KG1 (cell line): ENCODE measurements around the gene IFIH1.

Source experiments
- DNase-seq: peaks from one replicate; lab custom pipeline; 2025; lab: John Stamatoyannopoulos, UW

Gene IFIH1

GRCh38 chr2:162257425-162257824, 61.1 kb downstream of the IFIH1 start:
- DNase-seq, result no peak

GRCh38 chr2:162256591-162256991, 61.9 kb downstream of the IFIH1 start:
- no peak for DNase-seq

- DNase-seq, result no peak
Observed at GRCh38 chr2:162254236-162254871, 64.1 kb downstream of the IFIH1 start.

GRCh38 chr2:162253435-162253834, 65.0 kb downstream of the IFIH1 start:
- DNase-seq, result no peak

- no peak for DNase-seq
Observed at GRCh38 chr2:162252153-162252552, 66.3 kb downstream of the IFIH1 start.

GRCh38 chr2:162245781-162246180, 72.7 kb downstream of the IFIH1 start:
- DNase-seq, result no peak

GRCh38 chr2:162245061-162245460, 73.4 kb downstream of the IFIH1 start:
- DNase-seq, result no peak

- DNase-seq, result no peak
Observed at GRCh38 chr2:162244541-162245031, 73.9 kb downstream of the IFIH1 start.

GRCh38 chr2:162243715-162244114, 74.8 kb downstream of the IFIH1 start:
- DNase-seq, result no peak

- no peak for DNase-seq
Observed at GRCh38 chr2:162243294-162243693, 75.2 kb downstream of the IFIH1 start, which contains the start of gene FAP. FAP (minus strand) TSS chr2:162243445; CDS start chr2:162243327, 118 bp downstream.

GRCh38 chr2:162242586-162243280, 75.8 kb downstream of the IFIH1 start:
- no peak for DNase-seq

GRCh38 chr2:162241571-162241970, 76.9 kb downstream of the IFIH1 start:
- no peak for DNase-seq

- no peak for DNase-seq
Observed at GRCh38 chr2:162234620-162235462, 83.6 kb downstream of the IFIH1 start.

GRCh38 chr2:162233197-162233596, 85.3 kb downstream of the IFIH1 start:
- no peak for DNase-seq

GRCh38 chr2:162232671-162233070, 85.8 kb downstream of the IFIH1 start:
- DNase-seq, result no peak

GRCh38 chr2:162232027-162232426, 86.5 kb downstream of the IFIH1 start:
- DNase-seq, result no peak

GRCh38 chr2:162230761-162231160, 87.7 kb downstream of the IFIH1 start:
- no peak for DNase-seq

GRCh38 chr2:162226836-162227235, 91.6 kb downstream of the IFIH1 start:
- DNase-seq, result no peak

GRCh38 chr2:162221064-162221463, 97.4 kb downstream of the IFIH1 start:
- DNase-seq, result no peak

GRCh38 chr2:162220368-162220767, 98.1 kb downstream of the IFIH1 start:
- DNase-seq, result no peak

- DNase-seq, result no peak
Observed at GRCh38 chr2:162219426-162219825, 99.1 kb downstream of the IFIH1 start.

- no peak for DNase-seq
Observed at GRCh38 chr2:162217598-162217997, 100.9 kb downstream of the IFIH1 start.
